Measurements from ENCODE around the gene LECT2.

LECT2 gene

DNA sequence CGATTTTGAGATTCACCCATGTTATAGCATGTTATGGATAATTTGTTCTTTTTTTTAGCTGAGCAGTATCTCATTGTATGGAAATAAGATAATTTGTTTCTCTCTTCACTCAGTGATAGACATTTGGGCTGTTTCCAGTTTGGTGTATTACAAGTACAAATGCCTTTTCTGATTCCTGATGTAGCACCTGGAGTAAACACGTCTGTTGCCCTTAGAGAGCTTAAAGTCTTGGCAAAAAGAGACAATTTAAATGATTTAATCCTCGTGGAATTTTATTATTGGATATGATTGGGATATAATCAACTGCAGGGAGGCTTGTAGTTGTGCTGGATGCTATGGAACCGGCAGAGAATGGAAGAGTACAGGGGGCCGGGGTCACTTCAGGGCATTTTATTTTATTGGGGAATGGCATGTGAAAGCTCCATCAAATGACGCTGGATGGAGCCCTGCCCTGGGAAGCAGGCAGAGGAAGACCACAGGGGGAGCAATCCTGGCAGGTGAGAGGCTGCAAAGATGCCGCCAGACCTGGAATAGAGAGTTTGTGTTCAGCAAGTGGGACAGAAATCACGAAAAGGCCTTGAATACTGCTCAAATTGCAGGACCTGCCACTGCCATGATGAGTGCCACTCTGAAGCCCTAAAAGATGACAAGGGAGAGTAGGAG is 43.0 kb upstream of the LECT2 start:
- DNase-seq (ENCODE audit: low read depth), result no peak
- H3K4me3 ChIP-seq (ENCODE audit: low read length), result no peak overlapping the region
- TF ChIP-seq, protein P1, sequence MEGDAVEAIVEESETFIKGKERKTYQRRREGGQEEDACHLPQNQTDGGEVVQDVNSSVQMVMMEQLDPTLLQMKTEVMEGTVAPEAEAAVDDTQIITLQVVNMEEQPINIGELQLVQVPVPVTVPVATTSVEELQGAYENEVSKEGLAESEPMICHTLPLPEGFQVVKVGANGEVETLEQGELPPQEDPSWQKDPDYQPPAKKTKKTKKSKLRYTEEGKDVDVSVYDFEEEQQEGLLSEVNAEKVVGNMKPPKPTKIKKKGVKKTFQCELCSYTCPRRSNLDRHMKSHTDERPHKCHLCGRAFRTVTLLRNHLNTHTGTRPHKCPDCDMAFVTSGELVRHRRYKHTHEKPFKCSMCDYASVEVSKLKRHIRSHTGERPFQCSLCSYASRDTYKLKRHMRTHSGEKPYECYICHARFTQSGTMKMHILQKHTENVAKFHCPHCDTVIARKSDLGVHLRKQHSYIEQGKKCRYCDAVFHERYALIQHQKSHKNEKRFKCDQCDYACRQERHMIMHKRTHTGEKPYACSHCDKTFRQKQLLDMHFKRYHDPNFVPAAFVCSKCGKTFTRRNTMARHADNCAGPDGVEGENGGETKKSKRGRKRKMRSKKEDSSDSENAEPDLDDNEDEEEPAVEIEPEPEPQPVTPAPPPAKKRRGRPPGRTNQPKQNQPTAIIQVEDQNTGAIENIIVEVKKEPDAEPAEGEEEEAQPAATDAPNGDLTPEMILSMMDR (IDR thresholded peaks at IDR 0.05; ENCODE audit: insufficient read depth, low read depth, low read length, missing control alignments), result no peak

DNA sequence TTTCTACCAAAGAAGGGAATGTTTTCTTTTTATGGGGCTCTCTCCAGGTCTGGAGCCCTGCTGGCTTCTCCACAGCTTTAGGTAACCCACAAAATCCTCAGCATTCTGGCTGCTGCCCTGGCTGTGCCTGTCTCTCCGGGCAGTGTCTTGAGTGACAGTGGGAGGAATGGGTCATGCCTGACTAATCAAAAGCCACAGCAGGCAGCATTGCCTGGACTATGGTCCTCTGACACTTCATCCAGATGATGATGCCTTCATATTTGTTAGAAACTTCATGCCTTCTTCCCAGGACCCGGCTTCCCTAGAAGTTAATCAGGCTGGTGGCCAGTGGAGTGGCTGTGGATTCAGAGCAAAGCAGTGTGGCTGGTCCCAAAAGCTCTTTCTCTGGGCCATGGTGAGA is 41.8 kb upstream of the LECT2 start:
- DNase-seq (ENCODE audit: low read depth), result peak; percentile 22

DNA sequence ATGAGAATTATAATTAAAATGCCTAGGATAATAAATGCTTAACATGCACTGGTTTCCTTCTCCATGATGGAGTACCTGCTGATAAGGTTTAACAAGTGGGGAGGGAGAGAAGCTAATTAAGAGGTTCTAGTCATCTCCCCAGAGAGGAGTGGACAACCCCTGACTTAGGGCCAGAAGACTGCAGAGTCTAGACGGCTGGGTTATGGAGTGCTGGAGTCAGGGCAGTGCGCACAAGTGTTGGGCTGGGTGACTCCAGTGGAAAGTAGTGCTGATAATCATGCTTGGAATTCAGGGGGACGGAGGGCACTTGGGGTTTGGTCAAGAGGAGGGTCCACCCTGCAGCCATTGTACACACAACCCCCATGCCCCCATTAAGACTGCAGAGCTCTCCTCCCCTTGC is 41.2 kb upstream of the LECT2 start:
- H3K4me3 ChIP-seq (ENCODE audit: low read length), result no peak overlapping the region
- TF ChIP-seq, protein P1 (IDR thresholded peaks at IDR 0.05; ENCODE audit: insufficient read depth, low read depth, low read length, missing control alignments), result no peak
- no peak for DNase-seq (ENCODE audit: low read depth)

More for the DNA sequence above, 41.8 kb upstream of the LECT2 start:
- TF ChIP-seq, protein P1 (IDR thresholded peaks at IDR 0.05; ENCODE audit: insufficient read depth, low read depth, low read length, missing control alignments), result no peak
- H3K4me3 ChIP-seq (ENCODE audit: low read length), result no peak overlapping the region

DNA sequence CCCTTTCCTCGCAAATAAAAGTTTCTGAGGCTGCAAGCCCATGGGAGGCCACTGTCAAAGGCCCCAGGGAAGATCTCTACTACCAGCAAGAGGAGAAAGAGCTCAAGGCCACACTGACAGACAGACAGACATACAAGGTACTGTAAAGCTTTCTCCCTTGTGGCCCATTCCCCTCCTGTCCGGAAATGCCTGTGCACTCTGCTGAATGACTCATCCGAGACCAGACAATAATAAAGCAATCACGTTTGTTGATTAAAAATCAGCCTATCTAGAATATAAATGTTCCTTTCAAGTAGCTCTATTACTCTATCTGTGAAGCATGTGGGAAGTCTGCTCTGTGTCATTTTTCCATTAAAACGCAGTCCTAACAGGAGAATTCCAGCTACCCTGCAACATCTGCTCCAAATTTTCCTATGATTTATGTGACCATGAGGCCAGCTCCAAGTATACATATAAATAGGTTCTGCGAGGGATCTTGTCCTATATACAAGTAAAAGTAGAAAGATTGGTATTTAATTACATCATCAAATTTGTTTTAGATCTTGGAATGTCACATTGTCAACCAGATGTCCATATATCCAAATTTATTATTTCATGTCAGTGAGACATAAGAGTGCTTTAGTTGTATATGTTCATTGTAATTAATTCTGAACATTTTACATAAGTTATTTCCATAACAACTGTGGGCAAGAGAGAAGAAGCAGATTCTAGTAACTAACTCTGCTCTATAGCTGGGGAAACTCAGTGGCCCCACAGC is 39.3 kb upstream of the LECT2 start:
- DNase-seq (ENCODE audit: low read depth), result peak; percentile 55
- H3K4me3 ChIP-seq (ENCODE audit: low read length), result no peak overlapping the region
- TF ChIP-seq, protein P1 (IDR thresholded peaks at IDR 0.05; ENCODE audit: insufficient read depth, low read depth, low read length, missing control alignments), result no peak

DNA sequence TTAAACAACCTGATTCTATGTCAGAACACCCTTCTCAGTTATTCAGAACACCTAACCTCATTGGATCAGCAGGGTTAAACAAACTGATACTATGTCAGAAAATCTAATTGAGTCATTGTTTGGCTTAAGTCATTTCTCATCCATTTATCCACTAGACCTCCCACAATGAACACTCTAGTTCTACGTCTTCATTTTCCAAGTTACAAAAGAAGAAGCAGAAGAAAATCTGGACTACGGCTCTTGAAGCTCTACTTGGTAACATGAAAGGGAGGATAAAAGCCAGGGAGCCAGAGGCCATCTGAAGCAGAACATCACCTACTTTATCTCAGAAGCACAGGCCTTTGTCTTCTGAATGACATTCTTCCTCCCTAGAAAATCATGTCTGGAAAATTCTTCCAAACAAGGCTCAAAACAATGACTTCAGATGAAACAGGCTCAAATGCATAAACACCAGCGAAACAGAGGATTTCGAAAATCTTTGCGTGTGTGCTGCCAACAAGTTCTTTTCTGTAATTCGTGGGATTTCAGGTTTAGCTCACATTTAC is 38.6 kb upstream of the LECT2 start:
- TF ChIP-seq, protein P1 (IDR thresholded peaks at IDR 0.05; ENCODE audit: insufficient read depth, low read depth, low read length, missing control alignments), result no peak
- peak; percentile 34 for DNase-seq (ENCODE audit: low read depth)
- no peak overlapping the region for H3K4me3 ChIP-seq (ENCODE audit: low read length)

DNA sequence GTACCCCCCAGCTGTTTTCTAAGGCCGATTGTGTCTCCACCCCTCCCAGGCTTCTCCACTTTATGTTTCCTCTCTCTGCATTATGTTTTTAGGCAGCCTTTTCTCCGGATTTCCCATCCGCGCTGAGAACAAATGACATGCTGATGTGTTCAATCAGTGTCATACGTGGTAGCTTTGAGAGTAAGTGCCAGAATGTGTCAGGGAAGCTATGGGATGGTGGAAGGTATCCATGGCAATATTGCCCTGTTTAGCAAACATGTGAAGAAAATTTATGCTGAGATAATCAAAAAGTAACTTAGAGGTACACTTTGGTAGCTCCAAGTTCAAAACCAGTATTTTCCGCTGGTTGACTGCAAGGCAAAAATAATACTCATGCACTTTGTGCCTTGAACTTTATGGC is 36.6 kb upstream of the LECT2 start:
- no peak overlapping the region for H3K4me3 ChIP-seq (ENCODE audit: low read length)
- TF ChIP-seq, protein P1 (IDR thresholded peaks at IDR 0.05; ENCODE audit: insufficient read depth, low read depth, low read length, missing control alignments), result no peak

More for the DNA sequence above, 36.6 kb upstream of the LECT2 start:
- DNase-seq (ENCODE audit: low read depth), result no peak

Measured in epithelial cell of esophagus (primary cell).